NCI-H2227 (cell line): ENCODE data around the gene AGAP1.

Experiments used
- DNase-seq: peaks from one replicate; lab custom pipeline; 2025; ENCODE audit not compliant: unreplicated experiment; lab: John Stamatoyannopoulos, UW

AGAP1 gene

GRCh38 chr2:235835810-235836209 lies 342.0 kb downstream of the AGAP1 start:
- no peak for DNase-seq

- no peak for DNase-seq
These were observed 342.7 kb downstream of the AGAP1 start for GRCh38 chr2:235836491-235836911.

- DNase-seq, result no peak
These were observed 345.4 kb downstream of the AGAP1 start for GRCh38 chr2:235839226-235839625.

- no peak for DNase-seq
These were observed 346.1 kb downstream of the AGAP1 start for GRCh38 chr2:235839974-235840373.

- no peak for DNase-seq
These were observed 348.0 kb downstream of the AGAP1 start for GRCh38 chr2:235841863-235842262.

GRCh38 chr2:235842941-235843340 lies 349.1 kb downstream of the AGAP1 start:
- DNase-seq, result no peak

GRCh38 chr2:235843591-235844395 lies 349.9 kb downstream of the AGAP1 start:
- DNase-seq, result no peak

- no peak for DNase-seq
These were observed 350.7 kb downstream of the AGAP1 start for GRCh38 chr2:235844561-235844960.

- DNase-seq, result no peak
These were observed 351.4 kb downstream of the AGAP1 start for GRCh38 chr2:235845245-235845644.

- no peak for DNase-seq
These were observed 353.7 kb downstream of the AGAP1 start for GRCh38 chr2:235847576-235847975.

GRCh38 chr2:235848055-235848454 lies 354.2 kb downstream of the AGAP1 start:
- DNase-seq, result no peak

- no peak for DNase-seq
These were observed 355.1 kb downstream of the AGAP1 start for GRCh38 chr2:235848946-235849345.

GRCh38 chr2:235849489-235849888 lies 355.6 kb downstream of the AGAP1 start:
- DNase-seq, result no peak

GRCh38 chr2:235850289-235850688 lies 356.4 kb downstream of the AGAP1 start:
- no peak for DNase-seq

GRCh38 chr2:235850771-235851551 lies 357.1 kb downstream of the AGAP1 start:
- DNase-seq, result no peak

- no peak for DNase-seq
These were observed 358.1 kb downstream of the AGAP1 start for GRCh38 chr2:235851828-235852525.

- no peak for DNase-seq
These were observed 358.7 kb downstream of the AGAP1 start for GRCh38 chr2:235852526-235852920.

GRCh38 chr2:235854276-235854675 lies 360.4 kb downstream of the AGAP1 start:
- DNase-seq, result no peak

GRCh38 chr2:235855011-235855410 lies 361.2 kb downstream of the AGAP1 start:
- DNase-seq, result no peak

GRCh38 chr2:235856151-235856854 lies 362.5 kb downstream of the AGAP1 start:
- no peak for DNase-seq

- DNase-seq, result no peak
These were observed 363.8 kb downstream of the AGAP1 start for GRCh38 chr2:235857598-235857997.
